DND-41 (cell line): ENCODE data around the gene TMEM178B.

Source experiments
- ATAC-seq: fragments of 200-7000 bp; cut with Tn5 transposase; 3 replicates; pipeline ENCODE4 v1.9.1; 2021; ENCODE audit warnings: low read depth; ENCODE audit not compliant: insufficient read depth
- DNase-seq: peaks from one replicate; pipeline ENCODE4 v3.0.0-alpha.2; 2020
- H2AFZ ChIP-seq: 2 replicates; pipeline ENCODE4 v1.6.0; 2012; ENCODE audit warnings: low read depth, low read length
- H3K27ac ChIP-seq: 2 replicates; pipeline ENCODE4 v1.5.1; 2012; ENCODE audit warnings: low read length, inconsistent platforms
- H3K27me3 ChIP-seq: fragments of 200-600 bp; sonication (generic); 2 replicates; pipeline ENCODE4 v1.6.0; 2012; ENCODE audit warnings: low read length, mild to moderate bottlenecking, inconsistent platforms; ENCODE audit not compliant: insufficient read depth, poor library complexity
- H3K36me3 ChIP-seq: 2 replicates; pipeline ENCODE4 v1.5.1; 2012; ENCODE audit warnings: low read length, inconsistent platforms; ENCODE audit not compliant: insufficient read depth
- H3K4me1 ChIP-seq: 2 replicates; pipeline ENCODE4 v1.5.1; 2012; ENCODE audit warnings: mild to moderate bottlenecking, low read length; ENCODE audit not compliant: insufficient read depth
- H3K4me2 ChIP-seq: 2 replicates; pipeline ENCODE4 v1.6.0; 2012; ENCODE audit warnings: mild to moderate bottlenecking, moderate library complexity, low read length, inconsistent platforms; ENCODE audit not compliant: insufficient read depth
- H3K4me3 ChIP-seq, 2 experiments: fragments of 200-600 bp in 1 of 2; shearing (Covaris generic) in 1 of 2; 2 replicates each; pipeline ENCODE4 v1.5.1; 2012 to 2016; ENCODE audit warnings: inconsistent platforms in 2 of 2, low read length in 2 of 2, mild to moderate bottlenecking in 2 of 2, low read depth in 1 of 2, moderate library complexity in 1 of 2
- H3K79me2 ChIP-seq: 2 replicates; pipeline ENCODE4 v1.6.0; 2012; ENCODE audit warnings: low read length, inconsistent platforms; ENCODE audit not compliant: insufficient read depth
- H3K9ac ChIP-seq: 2 replicates; pipeline ENCODE4 v1.6.0; 2012; ENCODE audit warnings: low read depth, mild to moderate bottlenecking, inconsistent platforms, low read length, moderate library complexity
- H3K9me3 ChIP-seq: 2 replicates; pipeline ENCODE4 v1.5.1; 2012; ENCODE audit warnings: low read length, moderate library complexity, mild to moderate bottlenecking, inconsistent platforms; ENCODE audit not compliant: insufficient read depth, severe bottlenecking
- H4K20me1 ChIP-seq: 2 replicates; pipeline ENCODE4 v1.6.0; 2012; ENCODE audit warnings: low read length; ENCODE audit not compliant: insufficient read depth
- EZH2 ChIP-seq: IDR thresholded peaks from 3 replicates; pipeline ENCODE4 v1.6.1; 2012; ENCODE audit warnings: borderline replicate concordance, low read depth, mild to moderate bottlenecking, moderate library complexity, low read length, inconsistent platforms; ENCODE audit not compliant: severe bottlenecking
- TF ChIP-seq, protein P1 (sequence below): IDR thresholded peaks from 2 replicates; pipeline ENCODE4 v1.5.1; 2012; ENCODE audit warnings: borderline replicate concordance, low read length, moderate library complexity, mild to moderate bottlenecking; ENCODE audit not compliant: poor library complexity, severe bottlenecking; ENCODE audit errors: extremely low read depth

Gene TMEM178B

DNA sequence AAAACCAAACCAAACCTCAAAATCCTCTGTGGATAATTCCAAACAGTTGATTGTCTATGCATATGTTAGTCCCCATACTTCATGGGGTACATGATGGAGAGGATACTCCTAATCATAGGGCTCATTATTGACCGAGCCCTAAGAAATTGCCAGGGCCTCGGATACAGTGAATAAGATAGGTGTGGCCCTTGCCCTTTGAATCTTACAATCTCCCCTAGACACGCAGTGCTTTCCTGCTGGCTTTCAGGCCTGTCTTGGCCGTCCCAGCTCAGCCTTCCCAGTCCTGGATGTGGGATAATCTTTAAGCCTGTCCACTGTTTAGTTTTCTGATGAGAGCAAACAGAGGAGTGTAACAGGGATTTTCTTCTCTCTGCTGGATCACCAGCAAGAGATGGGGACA lies 161.8 kb downstream of the TMEM178B start:
- H3K4me3 ChIP-seq: no peak overlapping the region
- H3K4me1 ChIP-seq: no peaks in the 10 kb centered on the region
- H3K36me3 ChIP-seq: no peaks in the 10 kb centered on the region
- TF ChIP-seq, protein P1, sequence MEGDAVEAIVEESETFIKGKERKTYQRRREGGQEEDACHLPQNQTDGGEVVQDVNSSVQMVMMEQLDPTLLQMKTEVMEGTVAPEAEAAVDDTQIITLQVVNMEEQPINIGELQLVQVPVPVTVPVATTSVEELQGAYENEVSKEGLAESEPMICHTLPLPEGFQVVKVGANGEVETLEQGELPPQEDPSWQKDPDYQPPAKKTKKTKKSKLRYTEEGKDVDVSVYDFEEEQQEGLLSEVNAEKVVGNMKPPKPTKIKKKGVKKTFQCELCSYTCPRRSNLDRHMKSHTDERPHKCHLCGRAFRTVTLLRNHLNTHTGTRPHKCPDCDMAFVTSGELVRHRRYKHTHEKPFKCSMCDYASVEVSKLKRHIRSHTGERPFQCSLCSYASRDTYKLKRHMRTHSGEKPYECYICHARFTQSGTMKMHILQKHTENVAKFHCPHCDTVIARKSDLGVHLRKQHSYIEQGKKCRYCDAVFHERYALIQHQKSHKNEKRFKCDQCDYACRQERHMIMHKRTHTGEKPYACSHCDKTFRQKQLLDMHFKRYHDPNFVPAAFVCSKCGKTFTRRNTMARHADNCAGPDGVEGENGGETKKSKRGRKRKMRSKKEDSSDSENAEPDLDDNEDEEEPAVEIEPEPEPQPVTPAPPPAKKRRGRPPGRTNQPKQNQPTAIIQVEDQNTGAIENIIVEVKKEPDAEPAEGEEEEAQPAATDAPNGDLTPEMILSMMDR: no peak
- TF ChIP-seq EZH2: no peak
- no peak overlapping the region for H2AFZ ChIP-seq
- no peak overlapping the region for H3K9ac ChIP-seq
- no peaks in the 10 kb centered on the region for H3K9me3 ChIP-seq
- H3K27ac ChIP-seq: no peak overlapping the region
- no peaks in the 10 kb centered on the region for H3K79me2 ChIP-seq
- H3K27me3 ChIP-seq: peaks cover 7% of the 10 kb centered on the region
- no peaks in the 10 kb centered on the region for H4K20me1 ChIP-seq
- no peak for DNase-seq
- H3K4me2 ChIP-seq: no peak overlapping the region
- ATAC-seq: no peak

DNA sequence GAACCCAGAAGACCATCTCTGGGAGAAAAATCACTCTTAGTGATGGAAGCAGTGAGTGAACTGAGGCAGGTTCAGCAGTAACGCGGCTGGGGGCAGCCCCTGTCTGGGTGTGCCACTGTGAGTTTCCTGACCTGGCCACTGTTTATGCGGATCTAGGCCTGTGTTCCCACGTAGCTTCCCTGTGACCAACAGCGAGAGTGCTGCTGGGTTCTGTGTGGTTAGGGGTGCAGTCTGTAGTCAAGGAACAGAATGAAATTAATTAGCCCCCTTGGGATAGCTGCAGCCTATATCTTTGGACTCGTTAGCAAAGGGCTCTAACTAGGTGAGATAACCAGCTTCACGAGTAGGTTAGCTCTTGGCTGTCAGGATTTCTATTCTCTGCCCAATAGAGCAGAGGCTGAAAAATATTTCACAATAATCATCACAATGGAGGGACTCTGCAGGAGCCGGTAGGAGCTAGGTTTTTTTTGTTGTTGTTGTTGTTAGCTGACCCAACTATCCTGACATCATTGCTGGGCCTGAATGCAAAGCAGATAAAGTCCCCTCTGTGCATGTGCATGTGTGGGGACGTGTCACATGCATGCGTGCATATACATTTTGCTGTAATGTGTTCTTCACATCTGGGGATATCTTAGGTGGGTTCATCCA lies 164.9 kb downstream of the TMEM178B start:
- no peaks in the 10 kb centered on the region for H4K20me1 ChIP-seq
- TF ChIP-seq, protein P1: no peak
- TF ChIP-seq EZH2: no peak
- no peaks in the 10 kb centered on the region for H3K9me3 ChIP-seq
- H3K9ac ChIP-seq: no peak overlapping the region
- no peaks in the 10 kb centered on the region for H3K4me1 ChIP-seq
- H3K4me2 ChIP-seq: no peak overlapping the region
- no peak overlapping the region for H3K27ac ChIP-seq
- H2AFZ ChIP-seq: no peak overlapping the region
- no peaks in the 10 kb centered on the region for H3K79me2 ChIP-seq
- no peak overlapping the region for H3K4me3 ChIP-seq
- peaks cover 7% of the 10 kb centered on the region for H3K27me3 ChIP-seq
- no peak for ATAC-seq
- H3K36me3 ChIP-seq: no peaks in the 10 kb centered on the region
- no peak for DNase-seq

DNA sequence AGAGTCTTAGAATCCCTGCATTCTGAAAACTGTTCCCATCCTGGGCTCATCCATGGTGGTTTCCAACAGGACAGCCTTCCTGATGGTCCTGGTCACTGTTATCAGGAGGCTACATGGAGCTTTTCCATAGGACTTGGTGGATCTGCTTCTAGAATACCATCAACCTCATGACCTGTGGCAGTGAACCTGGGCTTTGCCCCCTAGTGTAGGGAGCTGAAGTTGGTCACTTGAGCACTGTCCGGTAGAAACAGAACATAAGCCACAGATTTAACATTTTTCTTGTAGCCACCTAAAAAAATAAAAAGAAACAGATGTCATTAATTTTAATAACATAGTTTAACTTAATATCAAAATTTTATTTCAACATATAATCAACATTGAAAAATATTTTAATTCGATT lies 165.8 kb downstream of the TMEM178B start:
- TF ChIP-seq EZH2: no peak
- TF ChIP-seq, protein P1: no peak
- no peaks in the 10 kb centered on the region for H4K20me1 ChIP-seq
- H3K9me3 ChIP-seq: no peaks in the 10 kb centered on the region
- H3K9ac ChIP-seq: no peak overlapping the region
- ATAC-seq: no peak
- no peaks in the 10 kb centered on the region for H3K36me3 ChIP-seq
- no peak overlapping the region for H3K4me2 ChIP-seq
- no peaks in the 10 kb centered on the region for H3K4me1 ChIP-seq
- no peak overlapping the region for H3K4me3 ChIP-seq
- peaks cover 7% of the 10 kb centered on the region for H3K27me3 ChIP-seq
- H3K27ac ChIP-seq: no peak overlapping the region
- no peaks in the 10 kb centered on the region for H3K79me2 ChIP-seq
- no peak overlapping the region for H2AFZ ChIP-seq
- DNase-seq: no peak

DNA sequence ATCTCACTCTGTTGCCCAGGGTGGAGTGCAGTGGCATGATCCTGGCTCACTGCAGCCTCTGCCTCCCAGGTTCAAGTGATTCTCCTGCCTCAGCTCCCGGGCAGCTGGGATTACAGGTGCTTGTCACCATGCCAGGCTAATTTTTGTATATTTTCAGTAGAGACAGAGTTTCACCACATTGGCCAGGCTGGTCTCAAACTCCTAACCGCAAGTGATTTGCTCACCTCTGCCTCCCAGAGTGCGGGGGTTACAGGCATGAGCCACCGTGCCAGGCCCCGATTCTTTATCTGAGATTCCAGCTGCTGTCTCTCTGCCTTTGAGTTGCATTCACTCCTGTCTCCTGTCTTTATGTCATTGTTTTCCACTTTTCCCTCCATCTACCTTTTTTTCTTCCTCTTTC lies 168.7 kb downstream of the TMEM178B start:
- Histone ChIP-seq H3K4me3 (no peak overlapping the region), H3K27me3 (peaks cover 7% of the 10 kb centered on the region), H3K9me3 (no peaks in the 10 kb centered on the region), H3K36me3 (no peaks in the 10 kb centered on the region), H3K9ac (no peak overlapping the region), H4K20me1 (no peaks in the 10 kb centered on the region), H2AFZ (no peak overlapping the region), H3K79me2 (no peaks in the 10 kb centered on the region), H3K27ac (no peak overlapping the region), H3K4me1 (no peaks in the 10 kb centered on the region), H3K4me2 (no peak overlapping the region)
- DNase-seq (no peak), ATAC-seq (no peak)
- no peak for TF ChIP-seq EZH2
- TF ChIP-seq, protein P1: no peak
